NCI-H1417 (cell line): ENCODE measurements around the gene SLC23A1.

Experiments used
- DNase-seq, 3 experiments: peaks; one replicate each; lab custom pipeline; 2025; lab: John Stamatoyannopoulos, UW

SLC23A1 gene

GRCh38 chr5:139407517-139407916 is 24.4 kb upstream of the SLC23A1 start:
- no peak for DNase-seq

GRCh38 chr5:139406963-139407362 is 23.9 kb upstream of the SLC23A1 start:
- DNase-seq: no peak

- DNase-seq: peak in 1 of 3 experiments; percentile 35
These were observed 21.4 kb upstream of the SLC23A1 start for GRCh38 chr5:139404484-139404840.

- peak; percentile 92 to 97 (median 95) for DNase-seq
These were observed 20.8 kb upstream of the SLC23A1 start, which contains the start of gene SPATA24 for GRCh38 chr5:139403787-139404483. TSS of gene SPATA24 (minus strand) at chr5:139404089. CDS start at chr5:139404060, 29 bp downstream.

- no peak for DNase-seq
These were observed 20.3 kb upstream of the SLC23A1 start for GRCh38 chr5:139403418-139403786.

- no peak for DNase-seq
These were observed 19.6 kb upstream of the SLC23A1 start for GRCh38 chr5:139402561-139403158.

GRCh38 chr5:139401546-139401945 is 18.4 kb upstream of the SLC23A1 start:
- DNase-seq: no peak

- DNase-seq: no peak
These were observed 16.5 kb upstream of the SLC23A1 start for GRCh38 chr5:139399501-139400121.

- no peak for DNase-seq
These were observed 14.8 kb upstream of the SLC23A1 start for GRCh38 chr5:139397921-139398320.

GRCh38 chr5:139396691-139397090 is 13.6 kb upstream of the SLC23A1 start:
- no peak for DNase-seq

GRCh38 chr5:139395844-139396640 is 12.9 kb upstream of the SLC23A1 start:
- no peak for DNase-seq

GRCh38 chr5:139394654-139395566 is 11.8 kb upstream of the SLC23A1 start, which contains the start of gene PROB1:
TSS of gene PROB1 (minus strand) at chr5:139395104. CDS start at chr5:139395081, 23 bp downstream.
- DNase-seq: no peak

- peak; percentile 29 to 55 (median 31) for DNase-seq
These were observed 11.1 kb upstream of the SLC23A1 start for GRCh38 chr5:139394123-139394653.

- DNase-seq: peak; percentile 31 to 55 (median 37)
These were observed 10.5 kb upstream of the SLC23A1 start for GRCh38 chr5:139393497-139394122.

GRCh38 chr5:139392678-139393496 is 9.8 kb upstream of the SLC23A1 start:
- DNase-seq: peak; percentile 49 to 69 (median 65)

GRCh38 chr5:139392324-139392677 is 9.2 kb upstream of the SLC23A1 start:
- no peak for DNase-seq

- DNase-seq: no peak
These were observed 8.7 kb upstream of the SLC23A1 start for GRCh38 chr5:139391570-139392323.

GRCh38 chr5:139390639-139391569 is 7.8 kb upstream of the SLC23A1 start:
- DNase-seq: no peak
